Testis (tissue), 3 donors: ENCODE measurements around the gene ANAPC15. TPM values are rescaled to one million over a fixed set of nuclear protein-coding genes. Genes with fewer than 3 reads are reported as not detected.
A peak's percentile ranks its signal among the peaks of the same experiment; 100 is the strongest.

Experiments
- DNase-seq: peaks from one replicate; pipeline ENCODE4 v3.0.0-alpha.2; 2019
- H3K27ac ChIP-seq, 2 donors: fragments of 200-600 bp; sonication (generic); one replicate each; pipeline ENCODE4 v1.5.1; 2019
- H3K27me3 ChIP-seq: fragments of 200-600 bp; sonication (generic); one replicate; pipeline ENCODE4 v1.5.1; 2019
- H3K36me3 ChIP-seq: fragments of 200-600 bp; sonication (generic); one replicate; pipeline ENCODE4 v1.5.1; 2017; ENCODE audit warnings: low read depth; ENCODE audit errors: missing control alignments
- H3K4me1 ChIP-seq: fragments of 200-600 bp; sonication (generic); one replicate; pipeline ENCODE4 v1.5.1; 2019
- H3K4me3 ChIP-seq, 2 donors: fragments of 200-600 bp; sonication (generic); one replicate each; pipeline ENCODE4 v1.5.1; 2017 to 2019
- H3K9me3 ChIP-seq: fragments of 200-600 bp; sonication (generic); one replicate; pipeline ENCODE4 v1.5.1; 2017
- CTCF ChIP-seq, 3 experiments: fragments of 450-650 bp in 2 of 3; fragments of 200-600 bp in 1 of 3; sonication (generic) in 1 of 3; IDR thresholded peaks; one replicate each; pipeline ENCODE4 v1.5.1; 2016 to 2019; ENCODE audit warnings: antibody characterized with exemption in 3 of 3, mild to moderate bottlenecking in 2 of 3, moderate library complexity in 1 of 3
- POLR2A ChIP-seq: fragments of 450-650 bp; IDR thresholded peaks from one replicate; pipeline ENCODE4 v1.6.1; 2017; ENCODE audit warnings: antibody characterized with exemption, mild to moderate bottlenecking, moderate library complexity
- WGBS, 2 donors: methylation state at CpG; one replicate each; pipeline ENCODE4 v1.1.5; 2018; 5-methylcytosine and 5-hydroxymethylcytosine counted together
- intact Hi-C: fragments of 100-400 bp; cut with DNase I; formaldehyde crosslinking; loops from one replicate; pipeline ENCODE4 v1.15.1; 2023; ENCODE audit warnings: low total_unique reads
- polyA plus RNA-seq: library from polyadenylated mRNA; stranded (reverse); fragments of 350-450 nt; fragmentation: Illumina TruSeq; extraction: RNeasy Lipid Tissue Mini Kit (QIAGEN cat#74804); gene quantifications from one replicate; pipeline ENCODE4 v1.2.3, GENCODE V29; 2014; ENCODE audit warnings: low read depth, low replicate concordance; ENCODE audit not compliant: insufficient read depth
- total RNA-seq, 2 donors: library from RNA; depleted of rRNA; stranded (reverse); fragments of >200 nt; gene quantifications; one replicate each; pipeline ENCODE4 v1.2.3, GENCODE V29; 2016

The ANAPC15 gene
- total and polyA plus RNA-seq, 3 donors from 2014 or later = 61.9 to 103 (median 66.1) TPM

GRCh38 chr11:72080326-72081183, 31.9 kb downstream of the ANAPC15 start, which contains the start of the genes LRRC51 and NUMA1:
Gene LRRC51 (plus strand): TSS chr11:72080850. CDS start chr11:72089084, 8,234 bp downstream.
Gene NUMA1 (minus strand): TSS chr11:72080542. CDS start chr11:72035943, 44,599 bp downstream.
- Histone ChIP-seq H3K4me1 (peaks cover 15% of the 10 kb centered on the region), H3K9me3 (no peaks in the 10 kb centered on the region), H3K4me3 (peak within 1 kb of the TSS; percentile 74 to 80), H3K27me3 (no peaks in the 10 kb centered on the region), H3K27ac (peak within 1 kb of the TSS; percentile 77 to 92), H3K36me3 (no peaks in the 10 kb centered on the region)
- peak; percentile 100 for DNase-seq
- no peak for TF ChIP-seq POLR2A
- TF ChIP-seq CTCF (IDR thresholded peaks at IDR 0.05) = no peak
- 0% methylated on average over 22 to 60 of the region's 60 CpGs for WGBS, 2 donors
- intact Hi-C loops = no loop called here

GRCh38 chr11:72079819-72080325, 32.6 kb downstream of the ANAPC15 start:
- peak; percentile 29 for DNase-seq
- Histone ChIP-seq H3K4me3 (peak overlapping the region; percentile 74 to 80), H3K27ac (peak overlapping the region; percentile 77 to 92), H3K36me3 (no peaks in the 10 kb centered on the region), H3K4me1 (peaks cover 15% of the 10 kb centered on the region), H3K27me3 (no peaks in the 10 kb centered on the region), H3K9me3 (no peaks in the 10 kb centered on the region)
- 1 to 5% methylated on average over 14 to 16 of the region's 16 CpGs for WGBS, 2 donors
- TF ChIP-seq POLR2A (no peak), CTCF (IDR thresholded peaks at IDR 0.05) (no peak)
- intact Hi-C loops = no loop called here

GRCh38 chr11:72078477-72078876, 34.0 kb downstream of the ANAPC15 start:
- no peak overlapping the region for H3K27ac ChIP-seq
- H3K4me1 ChIP-seq = peaks cover 15% of the 10 kb centered on the region
- H3K9me3 ChIP-seq = no peaks in the 10 kb centered on the region
- H3K27me3 ChIP-seq = no peaks in the 10 kb centered on the region
- DNase-seq = no peak
- no peak overlapping the region for H3K4me3 ChIP-seq
- WGBS, 2 donors = 69 to 72% methylated on average over 6 of the region's 6 CpGs
- TF ChIP-seq CTCF (IDR thresholded peaks at IDR 0.05) (no peak), POLR2A (no peak)
- intact Hi-C loops = no loop called here
- H3K36me3 ChIP-seq = no peaks in the 10 kb centered on the region

GRCh38 chr11:72075756-72076155, 36.7 kb downstream of the ANAPC15 start:
- WGBS, 2 donors = 89 to 90% methylated on average over 4 of the region's 4 CpGs
- Histone ChIP-seq H3K4me3 (no peak overlapping the region), H3K27me3 (no peaks in the 10 kb centered on the region), H3K4me1 (peaks cover 4% of the 10 kb centered on the region), H3K27ac (no peak overlapping the region), H3K36me3 (no peaks in the 10 kb centered on the region), H3K9me3 (no peaks in the 10 kb centered on the region)
- intact Hi-C loops = no loop called here
- no peak for TF ChIP-seq POLR2A
- no peak for TF ChIP-seq CTCF (IDR thresholded peaks at IDR 0.05)
- DNase-seq = no peak
